Endothelial cell of umbilical vein (primary cell): ENCODE data around the gene SPATS1. TPM values are rescaled to one million over a fixed set of nuclear protein-coding genes. Genes with fewer than 3 reads are reported as not detected.

ENCODE experiments used
- BruUV-seq: library from RNA; stranded (reverse); fragments of 400-500 nt; replicated peaks from 2 replicates; lab custom pipeline; 2021; lab: Mats Ljungman, UMichigan
- CTCF ChIA-PET: fragments of 300-600, 350-600 bp; sonication (Branson Sonifier 250); formaldehyde crosslinking; loops from one replicate; lab custom pipeline; 2021; ENCODE audit warnings: antibody characterized with exemption, inconsistent platforms; lab: Charles Lee
- POLR2A ChIA-PET: fragments of 300-600, 350-600 bp; sonication (Branson Sonifier 250); formaldehyde crosslinking; loops from one replicate; lab custom pipeline; 2021; ENCODE audit warnings: antibody characterized with exemption, inconsistent platforms; lab: Charles Lee
- DNase-seq: peaks from one replicate; pipeline ENCODE4 v3.0.0-alpha.2; 2011; ENCODE audit warnings: low read depth, low spot score
- FAIRE-seq: peaks from 2 replicates; lab custom pipeline; 2011; peaks lifted over from hg19 to GRCh38; lab: Jason Lieb, UNC
- H2AFZ ChIP-seq: 2 replicates; pipeline ENCODE4 v1.6.0; 2012; ENCODE audit warnings: low read depth, low read length, control low read depth, inconsistent platforms
- H3K27ac ChIP-seq: 2 replicates; pipeline ENCODE4 v1.5.1; 2011; ENCODE audit warnings: low read depth, mild to moderate bottlenecking, control low read depth, low read length, moderate library complexity; ENCODE audit not compliant: insufficient read depth
- H3K27me3 ChIP-seq, 2 experiments: 2 replicates each; pipeline versions ENCODE4 v1.6.0 to v1.6.1; 2011; ENCODE audit warnings: low read length in 2 of 2, mixed read lengths in 1 of 2; ENCODE audit not compliant: control insufficient read depth in 2 of 2, insufficient read depth in 2 of 2
- H3K36me3 ChIP-seq, 2 experiments: 2 replicates in 1 of 2; 3 replicates in 1 of 2; pipeline ENCODE4 v1.5.1; 2011; ENCODE audit warnings: low read length in 2 of 2, mild to moderate bottlenecking in 1 of 2, moderate library complexity in 1 of 2; ENCODE audit not compliant: control insufficient read depth in 2 of 2, insufficient read depth in 2 of 2; ENCODE audit errors: extremely low read depth in 1 of 2
- H3K4me1 ChIP-seq: 3 replicates; pipeline ENCODE4 v1.5.1; 2011; ENCODE audit warnings: mild to moderate bottlenecking, low read length; ENCODE audit not compliant: control insufficient read depth, insufficient read depth; ENCODE audit errors: extremely low read depth
- H3K4me2 ChIP-seq: 2 replicates; pipeline ENCODE4 v1.6.1; 2011; ENCODE audit warnings: low read length, control low read depth, mixed read lengths; ENCODE audit not compliant: insufficient read depth
- H3K4me3 ChIP-seq, 3 experiments: fragments of 200-600 bp in 1 of 3; sonication (generic), shearing (Covaris generic) in 1 of 3; replicated peaks in 1 of 3; 2 replicates each; pipeline ENCODE4 v1.5.1; 2011 to 2016; ENCODE audit warnings: control low read depth in 3 of 3, low read length in 3 of 3, mild to moderate bottlenecking in 2 of 3, inconsistent platforms in 1 of 3, low read depth in 1 of 3, moderate library complexity in 1 of 3; ENCODE audit not compliant: insufficient read depth in 1 of 3
- H3K79me2 ChIP-seq: 2 replicates; pipeline ENCODE4 v1.6.0; 2012; ENCODE audit warnings: low read length, inconsistent platforms; ENCODE audit not compliant: control insufficient read depth, insufficient read depth
- H3K9ac ChIP-seq: replicated peaks from 2 replicates; pipeline ENCODE3; 2011; ENCODE audit warnings: low read length, control low read depth; ENCODE audit not compliant: insufficient read depth; ENCODE audit errors: extremely low read depth
- H3K9me1 ChIP-seq: replicated peaks from 3 replicates; pipeline ENCODE4 v1.6.0; 2011; ENCODE audit warnings: mild to moderate bottlenecking, low read length; ENCODE audit not compliant: control insufficient read depth, insufficient read depth; ENCODE audit errors: extremely low read depth
- H3K9me3 ChIP-seq: replicated peaks from 2 replicates; pipeline ENCODE4 v1.5.1; 2012; ENCODE audit warnings: low read length, inconsistent platforms; ENCODE audit not compliant: control insufficient read depth, insufficient read depth
- H4K20me1 ChIP-seq: replicated peaks from 2 replicates; pipeline ENCODE3; 2011; ENCODE audit warnings: mild to moderate bottlenecking, low read length; ENCODE audit not compliant: control insufficient read depth, insufficient read depth; ENCODE audit errors: extremely low read depth
- CTCF ChIP-seq, 2 donors: IDR thresholded peaks; 1 replicate in 1 of 2; 2 replicates in 1 of 2; pipeline ENCODE4 v1.5.1; 2011; ENCODE audit warnings: low read length in 2 of 2, mild to moderate bottlenecking in 2 of 2, moderate library complexity in 2 of 2, control low read depth in 1 of 2, inconsistent platforms in 1 of 2, low read depth in 1 of 2; ENCODE audit not compliant: insufficient read depth in 1 of 2; ENCODE audit errors: extremely low read depth in 1 of 2
- EZH2 ChIP-seq: IDR thresholded peaks from 2 replicates; pipeline ENCODE4 v1.6.1; 2012; ENCODE audit warnings: borderline replicate concordance, low read depth, mild to moderate bottlenecking, moderate library complexity, low read length, inconsistent platforms; ENCODE audit not compliant: severe bottlenecking
- FOS ChIP-seq: IDR thresholded peaks from 2 replicates; pipeline ENCODE4 v1.6.1; 2011; ENCODE audit warnings: mild to moderate bottlenecking, low read length, moderate library complexity, borderline replicate concordance; ENCODE audit not compliant: insufficient read depth
- GATA2 ChIP-seq: IDR thresholded peaks from 2 replicates; pipeline ENCODE4 v1.7.0; 2011; ENCODE audit warnings: low read depth, mild to moderate bottlenecking, moderate library complexity, mixed read lengths, low read length; ENCODE audit not compliant: insufficient read length, insufficient read depth
- JUN ChIP-seq: IDR thresholded peaks from 2 replicates; pipeline ENCODE4 v1.6.1; 2011; ENCODE audit warnings: borderline replicate concordance, low read depth; ENCODE audit not compliant: insufficient read length, insufficient read depth
- MYC ChIP-seq: IDR thresholded peaks from one replicate; pipeline ENCODE4 v1.6.1; 2011; ENCODE audit warnings: mild to moderate bottlenecking, low read depth, low read length
- POLR2A ChIP-seq: IDR thresholded peaks from 2 replicates; pipeline ENCODE4 v1.6.1; 2012; ENCODE audit warnings: low read depth, mild to moderate bottlenecking, control low read depth, low read length
- POLR2AphosphoS5 ChIP-seq: IDR thresholded peaks from 2 replicates; pipeline ENCODE4 v1.6.1; 2012; ENCODE audit warnings: low read depth, mild to moderate bottlenecking, control low read depth, low read length, moderate library complexity; ENCODE audit not compliant: insufficient read depth
- dilution Hi-C: fragments of 300-500 bp; cut with MboI; formaldehyde crosslinking; loops from one replicate; pipeline ENCODE4 v1.15.0; 2019; ENCODE audit warnings: low sequenced_read_pairs; ENCODE audit not compliant: extremely low pct_ligation_motif_present
- intact Hi-C: fragments of 100-400 bp; cut with micrococcal nuclease; formaldehyde crosslinking; loops from one replicate; pipeline ENCODE4 v1.10.0; 2022
- polyA plus RNA-seq, 4 experiments: library from polyadenylated mRNA; depleted of rRNA in 3 of 4; stranded (reverse) in 3 of 4; unstranded in 1 of 4; fragments of >200 nt; gene quantifications; 2 replicates each; pipeline versions ENCODE4 v1.2.1 to v1.2.3, GENCODE V29; 2011 to 2012; ENCODE audit warnings: missing spikeins in 1 of 4
- total RNA-seq: library from RNA; stranded (reverse); gene quantifications from 2 replicates; pipeline ENCODE4 v1.2.3, GENCODE V29; 2021
- TF ChIP-seq, protein P1 (sequence below): IDR thresholded peaks from 2 replicates; pipeline ENCODE4 v1.6.1; 2011; ENCODE audit not compliant: insufficient read depth, insufficient read length

Gene SPATS1
- total and polyA plus RNA-seq, 2 donors (not counting 3 experiments of a cell fraction or from before 2014, with no cell fraction given) = not detected

DNA sequence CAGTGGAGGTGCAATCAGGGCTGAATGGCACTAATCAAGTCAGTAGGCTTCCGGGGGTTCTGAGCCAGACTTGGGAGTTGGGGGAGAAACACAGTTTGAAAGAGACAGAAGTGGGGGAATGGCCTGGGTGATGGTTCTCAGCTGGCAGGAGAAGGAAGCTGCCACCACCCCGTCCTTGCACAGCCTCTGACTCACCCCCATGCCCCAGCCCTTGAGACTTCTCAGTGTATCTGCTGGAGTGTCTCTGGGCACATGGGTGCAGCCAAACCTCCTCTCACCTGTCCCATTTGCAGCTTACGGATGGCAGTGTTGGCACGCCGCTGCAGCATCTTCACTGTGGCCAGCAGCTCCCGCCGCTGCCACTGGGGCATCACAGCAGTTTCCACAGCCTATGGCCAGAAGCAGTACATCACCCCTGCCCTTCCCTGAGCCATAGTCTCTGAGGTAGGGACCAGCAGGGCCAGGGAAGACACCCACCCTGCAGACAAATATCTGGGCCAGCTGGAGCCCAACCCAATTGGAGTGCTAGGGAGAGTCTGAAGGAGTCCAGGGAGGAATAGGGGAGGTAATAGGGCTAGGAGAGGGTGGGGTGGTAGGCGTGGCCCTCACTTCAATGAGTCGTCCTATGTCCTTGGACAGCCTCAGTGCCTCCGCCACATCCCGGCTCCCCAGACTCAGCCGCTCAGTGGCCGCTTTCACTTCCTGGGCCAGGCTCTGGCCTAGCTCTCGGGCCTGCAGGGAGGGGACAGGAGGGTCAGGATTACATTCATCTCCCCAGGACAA lies 40.5 kb upstream of the SPATS1 start:
- Histone ChIP-seq H2AFZ (no peak overlapping the region), H3K9me3 (no peaks in the 10 kb centered on the region), H3K27ac (no peak overlapping the region), H3K4me2 (no peak overlapping the region), H3K9me1 (no peaks in the 10 kb centered on the region), H3K27me3 (peaks cover 11 to 16% of the 10 kb centered on the region in 2 experiments), H3K4me3 (no peak overlapping the region), H3K9ac (no peak overlapping the region), H3K79me2 (no peaks in the 10 kb centered on the region), H4K20me1 (no peaks in the 10 kb centered on the region), H3K4me1 (peaks cover 5% of the 10 kb centered on the region), H3K36me3 (peaks cover 13 to 45% of the 10 kb centered on the region in 2 experiments)
- TF ChIP-seq CTCF (IDR thresholded peaks at IDR 0.05; ENCODE audit: extremely low read depth in 1 of 2, insufficient read depth in 1 of 2, low read depth in 1 of 2, low read length in 2 of 2) (no peak), MYC (no peak), POLR2A (no peak), FOS (no peak), JUN (no peak), EZH2 (no peak), POLR2AphosphoS5 (no peak), GATA2 (no peak)
- TF ChIP-seq, protein P1, sequence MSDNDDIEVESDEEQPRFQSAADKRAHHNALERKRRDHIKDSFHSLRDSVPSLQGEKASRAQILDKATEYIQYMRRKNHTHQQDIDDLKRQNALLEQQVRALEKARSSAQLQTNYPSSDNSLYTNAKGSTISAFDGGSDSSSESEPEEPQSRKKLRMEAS = no peak
- FAIRE-seq (no peak), DNase-seq (no peak)
- intact Hi-C loops = no loop called here
- CTCF ChIA-PET = interaction anchor here (1.6 to 3.5 kb wide), 3 partner anchors 8 to 11 kb away, joined by 5 to 36 read pairs (median 35); partner anchors contain the start of gene AARS2
- BruUV-seq = no TSS peak
- POLR2A ChIA-PET = no interaction called here
- dilution Hi-C loops = no loop called here
